Mesendoderm (in vitro differentiated cells): ENCODE results near the gene PRM2.

Source experiments
- DNase-seq: peaks from one replicate; pipeline ENCODE4 v3.0.0; 2013
- H2AK5ac ChIP-seq: 2 replicates; pipeline ENCODE4 v1.6.1; 2013; ENCODE audit warnings: low read length, inconsistent platforms
- H2BK120ac ChIP-seq: 2 replicates; pipeline ENCODE4 v1.6.1; 2013; ENCODE audit warnings: low read depth, mild to moderate bottlenecking, low read length, moderate library complexity, mixed read lengths
- H2BK15ac ChIP-seq: replicated peaks from 2 replicates; pipeline ENCODE4 v1.6.1; 2013; ENCODE audit warnings: low read depth, mild to moderate bottlenecking, moderate library complexity
- H2BK5ac ChIP-seq: 2 replicates; pipeline ENCODE4 v1.6.1; 2013; ENCODE audit warnings: low read length, inconsistent platforms
- H3K18ac ChIP-seq: 2 replicates; pipeline ENCODE4 v1.6.1; 2013; ENCODE audit warnings: mild to moderate bottlenecking, low read length, mixed read lengths
- H3K23ac ChIP-seq: one replicate; pipeline ENCODE4 v1.6.1; 2013; ENCODE audit warnings: low read length
- H3K27ac ChIP-seq: 2 replicates; pipeline ENCODE4 v1.5.1; 2013; ENCODE audit warnings: low read depth, mild to moderate bottlenecking, inconsistent platforms, low read length, moderate library complexity
- H3K27me3 ChIP-seq: 2 replicates; pipeline ENCODE4 v1.6.1; 2013; ENCODE audit warnings: low read length, control low read depth, mild to moderate bottlenecking, inconsistent platforms; ENCODE audit not compliant: insufficient read depth, poor library complexity
- H3K36me3 ChIP-seq: 2 replicates; pipeline ENCODE4 v1.6.1; 2013; ENCODE audit warnings: low read length, inconsistent platforms; ENCODE audit not compliant: control insufficient read depth, insufficient read depth
- H3K4ac ChIP-seq: one replicate; pipeline ENCODE4 v1.6.1; 2013; ENCODE audit warnings: low read depth, mild to moderate bottlenecking, low read length, moderate library complexity
- H3K4me1 ChIP-seq: 2 replicates; pipeline ENCODE4 v1.6.1; 2013; ENCODE audit warnings: low read depth, low read length, inconsistent platforms; ENCODE audit not compliant: control insufficient read depth
- H3K4me2 ChIP-seq: 2 replicates; pipeline ENCODE4 v1.6.1; 2013; ENCODE audit warnings: low read length
- H3K4me3 ChIP-seq: 2 replicates; pipeline ENCODE4 v1.5.1; 2013; ENCODE audit warnings: mild to moderate bottlenecking, low read length
- H3K56ac ChIP-seq: one replicate; pipeline ENCODE4 v1.6.1; 2013; ENCODE audit warnings: low read length
- H3K79me1 ChIP-seq: 2 replicates; pipeline ENCODE4 v1.6.1; 2013; ENCODE audit warnings: low read length, inconsistent platforms
- H3K79me2 ChIP-seq: 2 replicates; pipeline ENCODE4 v1.6.1; 2013; ENCODE audit warnings: mild to moderate bottlenecking, low read length; ENCODE audit not compliant: control insufficient read depth, insufficient read depth
- H3K9ac ChIP-seq: 2 replicates; pipeline ENCODE4 v1.6.1; 2013; ENCODE audit warnings: low read length, inconsistent platforms
- H4K5ac ChIP-seq: one replicate; pipeline ENCODE4 v1.6.1; 2013; ENCODE audit warnings: low read length
- H4K8ac ChIP-seq: one replicate; pipeline ENCODE4 v1.6.1; 2013; ENCODE audit warnings: low read depth, mild to moderate bottlenecking, control low read depth, low read length, moderate library complexity
- WGBS: extraction: QIAGEN DNeasy Blood & Tissue Kit; methylation state at CpG from one replicate; pipeline ENCODE4 v1.1.7; 2013; ENCODE audit warnings: low lambda C conversion rate, missing lambda C conversion rate; ENCODE audit not compliant: insufficient coverage; ENCODE audit errors: extremely low coverage; 5-methylcytosine and 5-hydroxymethylcytosine counted together

The PRM2 gene

GRCh38 chr16:11245988-11246387, 30.3 kb downstream of the PRM2 start:
- Histone ChIP-seq H2BK15ac (no peak overlapping the region), H3K9ac (no peak overlapping the region), H2AK5ac (no peak overlapping the region), H3K18ac (no peak overlapping the region), H3K4me2 (no peak overlapping the region), H3K4ac (no peak overlapping the region), H3K79me2 (no peaks in the 10 kb centered on the region), H2BK120ac (no peak overlapping the region), H4K5ac (no peak overlapping the region), H2BK5ac (no peak overlapping the region), H3K4me1 (no peaks in the 10 kb centered on the region), H3K36me3 (no peaks in the 10 kb centered on the region), H3K4me3 (no peak overlapping the region), H3K23ac (no peak overlapping the region), H3K27ac (no peak overlapping the region), H3K27me3 (no peaks in the 10 kb centered on the region), H4K8ac (no peak overlapping the region), H3K56ac (no peak overlapping the region), H3K79me1 (no peaks in the 10 kb centered on the region)
- no peak for DNase-seq

GRCh38 chr16:11245222-11245737, 31.0 kb downstream of the PRM2 start:
- Histone ChIP-seq H2BK15ac (no peak overlapping the region), H3K4ac (no peak overlapping the region), H3K18ac (no peak overlapping the region), H3K79me2 (no peaks in the 10 kb centered on the region), H3K4me2 (no peak overlapping the region), H3K23ac (no peak overlapping the region), H3K27me3 (no peaks in the 10 kb centered on the region), H3K36me3 (no peaks in the 10 kb centered on the region), H3K9ac (no peak overlapping the region), H3K27ac (no peak overlapping the region), H3K79me1 (no peaks in the 10 kb centered on the region), H3K56ac (no peak overlapping the region), H4K5ac (no peak overlapping the region), H4K8ac (no peak overlapping the region), H2BK120ac (no peak overlapping the region), H3K4me3 (no peak overlapping the region), H2BK5ac (no peak overlapping the region), H2AK5ac (no peak overlapping the region), H3K4me1 (no peaks in the 10 kb centered on the region)
- WGBS: no CpG with 5 or more reads among the region's 5 CpGs
- DNase-seq: no peak

DNA sequence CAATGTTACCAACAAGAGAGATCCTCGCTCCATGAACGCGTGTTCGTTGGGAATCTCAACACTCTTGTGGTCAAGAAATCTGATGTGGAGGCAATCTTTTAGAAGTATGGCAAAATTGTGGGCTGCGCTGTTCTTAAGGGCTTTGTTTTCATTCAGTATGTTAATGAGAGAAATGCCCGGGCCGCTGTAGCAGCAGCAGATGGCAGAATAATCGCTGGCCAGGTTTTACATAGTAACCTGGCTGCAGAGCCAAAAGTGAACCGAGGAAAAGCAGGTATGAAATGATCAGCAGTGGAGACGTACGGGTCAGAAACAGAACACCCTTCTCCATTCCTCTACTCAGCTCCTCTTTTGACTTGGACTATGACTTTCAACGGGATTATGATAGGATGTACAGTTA, 33.6 kb downstream of the PRM2 start:
- H3K56ac ChIP-seq: no peak overlapping the region
- no peaks in the 10 kb centered on the region for H3K27me3 ChIP-seq
- no peak for DNase-seq
- H3K18ac ChIP-seq: no peak overlapping the region
- no peak overlapping the region for H4K8ac ChIP-seq
- no peak overlapping the region for H3K23ac ChIP-seq
- H3K4me2 ChIP-seq: no peak overlapping the region
- H3K4me1 ChIP-seq: no peaks in the 10 kb centered on the region
- no peak overlapping the region for H4K5ac ChIP-seq
- no peak overlapping the region for H3K4ac ChIP-seq
- no peak overlapping the region for H3K9ac ChIP-seq
- no peak overlapping the region for H2BK15ac ChIP-seq
- H3K36me3 ChIP-seq: no peaks in the 10 kb centered on the region
- H2AK5ac ChIP-seq: no peak overlapping the region
- WGBS: no CpG with 5 or more reads among the region's 12 CpGs
- H2BK120ac ChIP-seq: no peak overlapping the region
- no peak overlapping the region for H2BK5ac ChIP-seq
- H3K79me1 ChIP-seq: no peaks in the 10 kb centered on the region
- no peak overlapping the region for H3K4me3 ChIP-seq
- no peak overlapping the region for H3K27ac ChIP-seq
- H3K79me2 ChIP-seq: no peaks in the 10 kb centered on the region

- Histone ChIP-seq H3K4me2 (no peak overlapping the region), H3K36me3 (no peaks in the 10 kb centered on the region), H3K4me1 (no peaks in the 10 kb centered on the region), H3K79me1 (no peaks in the 10 kb centered on the region), H4K8ac (no peak overlapping the region), H4K5ac (no peak overlapping the region), H3K56ac (no peak overlapping the region), H3K23ac (no peak overlapping the region), H2AK5ac (no peak overlapping the region), H3K4me3 (no peak overlapping the region), H3K9ac (no peak overlapping the region), H2BK15ac (no peak overlapping the region), H3K4ac (no peak overlapping the region), H3K79me2 (no peaks in the 10 kb centered on the region), H2BK5ac (no peak overlapping the region), H3K27ac (no peak overlapping the region), H3K27me3 (no peaks in the 10 kb centered on the region), H3K18ac (no peak overlapping the region), H2BK120ac (no peak overlapping the region)
- DNase-seq: no peak
- no CpG with 5 or more reads among the region's 5 CpGs for WGBS
These were observed 34.6 kb downstream of the PRM2 start for GRCh38 chr16:11241480-11242204.

DNA sequence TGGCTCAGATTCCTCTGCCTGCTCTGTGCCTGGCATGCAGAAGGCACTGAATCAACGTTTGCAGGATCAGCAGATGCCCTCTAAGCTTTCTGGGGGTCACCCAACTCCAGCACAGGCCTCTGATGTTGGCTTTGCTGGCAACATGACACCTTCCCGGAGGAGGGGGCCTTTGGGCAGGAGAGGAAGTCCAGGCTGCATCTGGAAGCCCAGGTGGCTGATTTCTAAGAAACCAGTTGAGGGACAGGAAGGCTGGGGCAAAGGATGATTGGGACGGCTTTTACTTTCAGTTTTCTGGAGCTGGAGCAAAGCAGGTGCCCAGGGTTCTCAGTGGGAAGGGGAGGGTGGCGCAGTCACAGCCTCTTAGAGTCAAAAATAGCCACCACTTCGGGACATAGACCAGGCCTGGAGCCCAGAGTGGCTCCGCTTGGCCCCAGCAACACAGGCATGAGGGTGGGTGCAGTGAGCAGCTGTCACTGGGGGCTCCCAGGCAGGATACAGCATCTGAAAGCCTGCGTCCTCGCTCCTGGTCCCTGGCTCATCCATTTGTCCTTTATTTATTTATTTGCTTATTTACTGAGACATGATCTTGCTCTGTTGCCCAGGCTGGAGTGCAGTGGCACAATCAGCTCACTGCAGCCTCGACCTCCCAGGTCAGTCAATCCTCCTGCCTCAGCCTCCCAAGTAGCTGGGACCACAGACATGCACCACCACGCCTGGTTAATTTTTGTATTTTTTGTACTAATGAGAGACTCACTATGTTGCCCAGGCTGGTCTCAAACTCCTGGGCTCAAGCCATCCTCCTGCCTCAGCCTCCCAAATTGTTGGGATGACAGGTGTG, 35.4 kb downstream of the PRM2 start:
- H3K56ac ChIP-seq: no peak overlapping the region
- no peak overlapping the region for H4K5ac ChIP-seq
- H2BK15ac ChIP-seq: no peak overlapping the region
- no peaks in the 10 kb centered on the region for H3K4me1 ChIP-seq
- no peak overlapping the region for H3K4me3 ChIP-seq
- H2AK5ac ChIP-seq: no peak overlapping the region
- WGBS: no CpG with 5 or more reads among the region's 10 CpGs
- no peak overlapping the region for H3K18ac ChIP-seq
- no peak for DNase-seq
- no peak overlapping the region for H3K4ac ChIP-seq
- no peak overlapping the region for H3K9ac ChIP-seq
- no peak overlapping the region for H3K4me2 ChIP-seq
- H3K79me1 ChIP-seq: no peaks in the 10 kb centered on the region
- no peak overlapping the region for H3K23ac ChIP-seq
- no peak overlapping the region for H3K27ac ChIP-seq
- H4K8ac ChIP-seq: no peak overlapping the region
- H3K79me2 ChIP-seq: no peaks in the 10 kb centered on the region
- H2BK5ac ChIP-seq: no peak overlapping the region
- no peaks in the 10 kb centered on the region for H3K27me3 ChIP-seq
- H3K36me3 ChIP-seq: no peaks in the 10 kb centered on the region
- no peak overlapping the region for H2BK120ac ChIP-seq
